ENCODE measurements around the gene ZNF770.

DNA sequence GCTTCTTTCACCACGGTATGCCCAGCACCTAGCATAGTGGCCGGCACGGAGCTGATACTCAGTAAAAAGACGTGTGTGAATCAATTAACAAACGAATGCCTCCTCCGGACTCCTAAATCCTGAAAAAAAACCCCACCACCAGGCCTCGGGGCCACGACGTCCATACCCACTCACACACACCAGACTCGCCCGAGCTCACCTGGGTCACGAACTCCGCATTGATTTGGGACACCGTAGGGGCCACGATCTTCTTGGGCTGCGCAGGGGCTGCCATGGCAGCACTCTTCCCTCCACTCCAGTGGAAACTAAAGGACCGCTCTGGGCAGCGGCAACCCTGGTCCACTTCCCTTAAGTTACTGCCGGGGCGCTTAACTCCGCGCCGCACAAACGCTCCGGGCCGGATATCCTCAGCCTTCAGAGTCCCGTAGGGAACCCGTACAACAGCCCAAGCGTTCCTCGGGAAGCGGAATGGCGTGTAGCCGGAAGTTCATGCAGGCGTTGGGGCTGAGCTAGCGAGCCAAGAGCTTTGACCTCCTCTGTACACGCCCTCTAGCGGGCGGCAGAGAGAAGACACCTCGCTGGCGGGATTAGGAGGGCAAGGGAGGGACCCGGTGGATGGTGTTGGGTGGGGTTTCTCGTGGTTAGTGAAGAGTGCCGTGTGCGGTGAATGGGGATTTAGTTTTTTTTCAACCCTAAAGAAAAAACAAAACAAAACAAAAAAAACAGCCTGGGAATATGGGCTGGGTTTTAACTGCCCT lies 18.6 kb downstream of the ZNF770 start, which contains the start of gene AQR:
- TF ChIP-seq CTCF (conservative IDR thresholded peaks at IDR 0.05; ENCODE audit: low read length) (peak; percentile 81), EZH2phosphoT487 (IDR thresholded peaks at IDR 0.05; ENCODE audit: borderline replicate concordance, low read depth, low read length) (no peak)

Measured in OCI-LY7 (cell line).